Neuron (in vitro differentiated cells): ENCODE measurements around the gene VTN.

Experiments
- H2AFZ ChIP-seq: one replicate; pipeline ENCODE4 v1.6.1; 2013; ENCODE audit warnings: low read depth, mild to moderate bottlenecking, inconsistent platforms, low read length, moderate library complexity
- H3K27me3 ChIP-seq: one replicate; pipeline ENCODE4 v1.6.1; 2013; ENCODE audit warnings: low read length; ENCODE audit not compliant: insufficient read depth
- H3K36me3 ChIP-seq: one replicate; pipeline ENCODE4 v1.6.1; 2013; ENCODE audit warnings: low read length; ENCODE audit not compliant: insufficient read depth
- H3K4me1 ChIP-seq: one replicate; pipeline ENCODE4 v1.6.1; 2013; ENCODE audit warnings: low read length; ENCODE audit not compliant: insufficient read depth
- H3K4me3 ChIP-seq: 2 replicates; pipeline ENCODE4 v1.5.1; 2013; ENCODE audit warnings: mild to moderate bottlenecking, low read length, moderate library complexity
- H3K9me3 ChIP-seq: one replicate; pipeline ENCODE4 v1.6.1; 2013; ENCODE audit warnings: low read length

The VTN gene

GRCh38 chr17:28370035-28370743 lies at the start of gene VTN:
Gene VTN, minus strand, starts transcription at chr17:28370307. Its CDS starts 104 bp downstream, at chr17:28370203.
- H3K9me3 ChIP-seq, result no peaks in the 10 kb centered on the region
- H3K36me3 ChIP-seq, result peaks cover 3% of the 10 kb centered on the region
- H2AFZ ChIP-seq, result peak within 1 kb of the TSS; percentile 19
- H3K4me3 ChIP-seq, result peak within 1 kb of the TSS; percentile 37
- H3K4me1 ChIP-seq, result peaks cover 28% of the 10 kb centered on the region
- no peaks in the 10 kb centered on the region for H3K27me3 ChIP-seq

GRCh38 chr17:28416703-28417311 lies 46.7 kb upstream of the VTN start:
- Histone ChIP-seq H3K4me1 (no peaks in the 10 kb centered on the region), H2AFZ (no peak overlapping the region), H3K9me3 (no peaks in the 10 kb centered on the region), H3K4me3 (no peak overlapping the region), H3K27me3 (peaks cover 12% of the 10 kb centered on the region), H3K36me3 (no peaks in the 10 kb centered on the region)

GRCh38 chr17:28415886-28416285 lies 45.8 kb upstream of the VTN start:
- Histone ChIP-seq H2AFZ (no peak overlapping the region), H3K27me3 (peaks cover 18% of the 10 kb centered on the region), H3K36me3 (no peaks in the 10 kb centered on the region), H3K9me3 (no peaks in the 10 kb centered on the region), H3K4me3 (no peak overlapping the region), H3K4me1 (no peaks in the 10 kb centered on the region)

GRCh38 chr17:28413804-28414203 lies 43.7 kb upstream of the VTN start:
- Histone ChIP-seq H3K4me3 (no peak overlapping the region), H3K36me3 (no peaks in the 10 kb centered on the region), H3K27me3 (peaks cover 18% of the 10 kb centered on the region), H2AFZ (no peak overlapping the region), H3K9me3 (no peaks in the 10 kb centered on the region), H3K4me1 (no peaks in the 10 kb centered on the region)

GRCh38 chr17:28412099-28412498 lies 42.0 kb upstream of the VTN start:
- no peaks in the 10 kb centered on the region for H3K36me3 ChIP-seq
- H2AFZ ChIP-seq, result no peak overlapping the region
- H3K27me3 ChIP-seq, result peaks cover 18% of the 10 kb centered on the region
- peaks cover 8% of the 10 kb centered on the region for H3K4me1 ChIP-seq
- H3K9me3 ChIP-seq, result no peaks in the 10 kb centered on the region
- no peak overlapping the region for H3K4me3 ChIP-seq

GRCh38 chr17:28407974-28408306 lies 37.8 kb upstream of the VTN start:
- no peaks in the 10 kb centered on the region for H3K9me3 ChIP-seq
- H3K36me3 ChIP-seq, result no peaks in the 10 kb centered on the region
- peaks cover 18% of the 10 kb centered on the region for H3K4me1 ChIP-seq
- H3K27me3 ChIP-seq, result peaks cover 11% of the 10 kb centered on the region
- H2AFZ ChIP-seq, result no peak overlapping the region
- H3K4me3 ChIP-seq, result no peak overlapping the region

- Histone ChIP-seq H3K36me3 (no peaks in the 10 kb centered on the region), H3K4me3 (no peak overlapping the region), H3K27me3 (peaks cover 10% of the 10 kb centered on the region), H3K4me1 (peaks cover 18% of the 10 kb centered on the region), H3K9me3 (no peaks in the 10 kb centered on the region), H2AFZ (no peak overlapping the region)
These were observed 37.2 kb upstream of the VTN start for GRCh38 chr17:28407130-28407973.

- Histone ChIP-seq H3K27me3 (peaks cover 3% of the 10 kb centered on the region), H3K4me3 (peak overlapping the region; percentile 48), H2AFZ (peak overlapping the region; percentile 94), H3K4me1 (peaks cover 18% of the 10 kb centered on the region), H3K9me3 (no peaks in the 10 kb centered on the region), H3K36me3 (no peaks in the 10 kb centered on the region)
These were observed 36.3 kb upstream of the VTN start for GRCh38 chr17:28406473-28406814.

- H3K27me3 ChIP-seq, result no peaks in the 10 kb centered on the region
These were observed 35.7 kb upstream of the VTN start, which contains the start of gene SLC46A1 for GRCh38 chr17:28405632-28406472. Gene SLC46A1, minus strand, starts transcription at chr17:28406212. Its CDS starts 98 bp downstream, at chr17:28406114.

GRCh38 chr17:28404812-28405570 lies 34.9 kb upstream of the VTN start:
- Histone ChIP-seq H2AFZ (peak overlapping the region; percentile 94), H3K36me3 (no peaks in the 10 kb centered on the region), H3K4me1 (peaks cover 18% of the 10 kb centered on the region), H3K27me3 (no peaks in the 10 kb centered on the region), H3K9me3 (no peaks in the 10 kb centered on the region), H3K4me3 (peak overlapping the region; percentile 48)

More at GRCh38 chr17:28405632-28406472, 35.7 kb upstream of the VTN start, which contains the start of gene SLC46A1:
- Histone ChIP-seq H3K4me1 (peaks cover 18% of the 10 kb centered on the region), H3K36me3 (no peaks in the 10 kb centered on the region), H3K4me3 (peak within 1 kb of the TSS; percentile 48), H3K9me3 (no peaks in the 10 kb centered on the region), H2AFZ (peak within 1 kb of the TSS; percentile 94)

GRCh38 chr17:28404461-28404811 lies 34.3 kb upstream of the VTN start:
- H3K4me1 ChIP-seq, result peaks cover 18% of the 10 kb centered on the region
- H3K36me3 ChIP-seq, result no peaks in the 10 kb centered on the region
- no peaks in the 10 kb centered on the region for H3K27me3 ChIP-seq
- H3K9me3 ChIP-seq, result no peaks in the 10 kb centered on the region
- H3K4me3 ChIP-seq, result no peak overlapping the region
- H2AFZ ChIP-seq, result no peak overlapping the region

GRCh38 chr17:28404007-28404406 lies 33.9 kb upstream of the VTN start:
- H3K36me3 ChIP-seq, result no peaks in the 10 kb centered on the region
- no peaks in the 10 kb centered on the region for H3K9me3 ChIP-seq
- peaks cover 18% of the 10 kb centered on the region for H3K4me1 ChIP-seq
- no peak overlapping the region for H2AFZ ChIP-seq
- H3K27me3 ChIP-seq, result no peaks in the 10 kb centered on the region
- H3K4me3 ChIP-seq, result no peak overlapping the region
